GM19468 (cell line): ENCODE measurements around the gene PTPRK.
A peak's percentile ranks its signal among the peaks of the same experiment; 100 is the strongest.

Source experiments
- ATAC-seq: cut with Tn5 transposase; IDR thresholded peaks from one replicate; pipeline ENCODE4 v1.9.1; 2021; ENCODE audit warnings: mild to moderate bottlenecking, moderate library complexity, moderate number of reproducible peaks; ENCODE audit not compliant: unreplicated experiment; ENCODE audit errors: extremely low read depth

PTPRK gene

DNA sequence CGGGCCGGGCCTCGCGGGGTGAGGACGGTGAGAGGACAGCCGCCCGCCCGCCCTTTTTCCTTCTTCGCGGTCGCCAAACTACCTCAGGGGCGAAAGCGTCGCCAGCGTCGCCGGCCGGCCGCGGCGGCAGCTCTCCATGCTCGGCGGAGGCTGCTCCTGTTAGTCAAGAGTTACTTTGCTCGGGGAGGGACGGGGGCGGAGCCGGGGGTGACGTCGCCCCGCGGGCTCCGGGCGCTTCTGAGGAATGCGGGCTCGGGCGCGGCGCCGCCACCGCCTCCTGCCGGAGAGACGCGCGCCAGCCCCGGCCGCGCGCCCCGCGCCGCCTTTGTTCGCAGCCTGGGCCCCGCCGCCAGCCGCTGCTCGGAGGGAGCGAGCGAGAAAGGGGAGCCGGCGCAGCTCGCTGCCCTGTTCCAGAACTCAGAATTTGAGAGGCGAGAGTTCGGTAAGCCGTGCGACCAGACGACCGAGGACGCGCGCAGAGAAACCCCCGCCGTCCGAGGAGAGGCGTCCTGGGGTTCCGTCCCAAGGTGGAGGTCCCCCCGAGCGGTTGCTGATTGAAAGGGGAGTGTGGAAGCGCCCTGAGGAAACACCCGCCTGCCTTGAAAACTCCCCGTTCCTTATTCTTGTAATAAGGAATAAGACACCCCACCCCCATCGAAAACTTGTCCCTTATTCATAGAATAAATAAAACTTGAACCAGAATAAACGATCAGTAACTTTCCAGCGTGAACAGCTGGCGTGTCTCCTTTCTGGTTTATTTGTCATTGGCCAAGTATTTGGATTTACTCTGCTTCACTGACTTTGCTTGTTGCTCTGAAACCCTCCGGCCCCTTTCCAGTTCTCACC is at the start of gene PTPRK:
PTPRK (minus strand) TSS at position 164 of the 846 bp plus-strand sequence. CDS start 241 bp downstream, outside the sequence.
- ATAC-seq = peak; percentile 90

DNA sequence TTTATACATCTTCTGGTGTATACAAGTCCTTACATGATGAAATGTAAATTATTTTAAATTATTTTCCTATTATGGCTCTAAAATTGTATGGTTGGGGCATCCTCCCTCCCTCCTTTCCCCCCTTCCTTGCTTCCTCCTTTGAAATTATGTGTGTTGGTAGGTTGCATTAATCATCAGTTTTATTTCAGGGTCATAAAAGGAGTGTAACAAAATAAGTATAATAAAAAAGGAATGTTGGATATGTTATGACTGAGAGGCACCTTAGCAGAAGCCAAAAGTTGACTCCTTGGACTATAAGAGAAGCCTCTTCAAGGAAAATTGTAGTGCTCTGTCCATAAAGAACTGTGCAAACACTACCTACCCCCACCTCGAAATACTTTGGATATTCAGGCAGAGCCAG is 46.6 kb upstream of the PTPRK start:
- ATAC-seq = no peak

DNA sequence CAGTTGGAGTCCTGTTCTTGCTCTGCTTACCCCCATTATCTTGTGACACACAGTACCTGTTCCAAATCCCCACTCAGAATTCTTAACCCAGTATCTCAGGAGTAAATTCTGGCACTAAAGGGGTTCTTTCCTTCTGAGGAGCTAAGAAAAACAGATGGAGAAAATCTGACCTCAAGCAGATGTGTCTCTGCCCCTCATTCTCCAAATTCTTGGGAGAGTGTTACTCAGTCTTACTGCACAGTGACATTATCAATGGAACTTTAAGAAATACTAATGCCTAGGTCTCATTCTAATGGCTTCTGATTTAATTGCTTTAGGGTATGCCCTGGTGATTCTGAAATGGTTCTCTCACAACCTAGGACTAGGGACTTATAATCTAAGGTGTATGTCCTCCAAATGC is 40.6 kb upstream of the PTPRK start:
- no peak for ATAC-seq

GRCh38 chr6:128558924-128559323 is 38.5 kb upstream of the PTPRK start:
- no peak for ATAC-seq

DNA sequence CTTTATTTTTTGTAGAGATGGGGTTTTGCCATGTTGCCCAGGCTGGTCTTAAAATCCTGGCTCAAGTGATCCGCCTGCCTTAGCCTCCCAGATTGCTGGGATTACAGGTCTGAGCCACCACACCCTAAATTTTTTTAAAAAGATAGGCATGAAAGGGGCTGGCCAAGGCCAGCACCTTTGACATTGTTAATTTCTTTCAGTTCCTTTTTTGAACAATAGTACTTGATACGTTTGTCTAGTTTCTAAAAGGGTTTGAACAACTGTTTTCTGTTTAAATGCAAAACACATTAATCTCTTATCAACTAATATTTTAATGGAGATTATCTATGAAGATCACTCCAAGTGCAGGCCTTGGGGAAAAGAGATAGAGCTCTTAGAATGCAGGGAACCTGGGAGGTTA is 37.6 kb upstream of the PTPRK start:
- peak; percentile 46 for ATAC-seq

- ATAC-seq = no peak
Observed at GRCh38 chr6:128557081-128557480, 36.7 kb upstream of the PTPRK start.

GRCh38 chr6:128554302-128554701 is 33.9 kb upstream of the PTPRK start:
- ATAC-seq = no peak

DNA sequence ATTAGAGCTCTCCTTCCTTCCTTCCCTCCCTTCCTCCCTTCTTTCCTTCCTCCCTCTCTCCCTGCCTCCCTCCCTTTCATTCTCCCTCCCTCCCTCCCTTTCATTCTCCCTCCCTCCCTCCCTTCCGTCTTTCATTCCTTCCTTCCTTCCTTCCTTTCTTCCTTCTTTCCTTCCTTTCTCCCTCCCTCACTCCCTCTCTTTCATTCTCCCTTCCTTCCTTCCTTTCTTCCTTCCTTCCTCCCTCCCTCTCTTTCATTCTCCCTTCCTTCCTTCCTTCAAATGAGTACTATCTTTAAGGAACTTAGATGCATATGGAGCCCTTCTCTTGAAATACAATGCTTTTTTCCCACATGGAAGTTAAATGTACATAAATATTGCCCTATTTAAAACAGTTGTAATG is 20.9 kb upstream of the PTPRK start:
- ATAC-seq = no peak

DNA sequence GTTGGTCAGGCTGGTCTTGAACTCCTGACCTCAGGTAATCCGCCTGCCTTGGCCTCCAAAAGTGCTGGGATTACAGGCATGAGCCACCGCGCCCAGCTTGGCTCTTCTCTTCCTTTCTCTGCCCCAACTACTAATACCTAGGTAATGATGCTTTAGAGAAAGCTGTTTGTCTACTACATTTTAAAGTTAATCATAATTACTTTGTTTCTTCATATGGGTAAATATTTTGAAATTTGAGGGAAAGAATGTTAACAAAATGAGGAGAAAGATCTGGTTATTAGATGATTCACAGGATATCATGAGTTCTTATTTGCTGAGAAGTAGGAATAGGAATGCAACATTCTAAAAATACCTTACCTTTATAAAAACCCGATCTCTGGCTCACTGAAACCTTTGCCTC is 18.4 kb upstream of the PTPRK start:
- ATAC-seq = no peak

- no peak for ATAC-seq
Observed at GRCh38 chr6:128532827-128533226, 12.4 kb upstream of the PTPRK start.

GRCh38 chr6:128532136-128532535 is 11.7 kb upstream of the PTPRK start:
- ATAC-seq = no peak

GRCh38 chr6:128531696-128532095 is 11.3 kb upstream of the PTPRK start:
- ATAC-seq = no peak

DNA sequence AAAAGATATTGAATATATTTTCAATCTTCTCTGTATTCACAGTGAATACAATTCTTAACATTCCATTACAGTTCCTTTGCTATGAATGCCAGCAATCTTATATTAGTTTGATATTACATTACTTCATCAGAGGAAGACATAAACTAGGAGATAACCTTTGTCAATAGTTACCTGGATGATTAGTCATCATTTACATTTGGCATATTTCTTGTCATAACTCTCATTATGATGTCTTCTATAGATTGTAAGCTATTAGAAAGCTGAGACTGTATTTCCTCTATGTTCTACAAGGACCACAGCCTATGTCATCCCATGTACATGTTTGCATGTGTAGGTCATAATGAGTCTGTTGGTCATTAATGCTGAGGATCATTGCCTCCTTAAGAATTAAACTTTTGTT is 7.8 kb upstream of the PTPRK start:
- no peak for ATAC-seq

- ATAC-seq = no peak
Observed at GRCh38 chr6:128527375-128527774, 7.0 kb upstream of the PTPRK start.

DNA sequence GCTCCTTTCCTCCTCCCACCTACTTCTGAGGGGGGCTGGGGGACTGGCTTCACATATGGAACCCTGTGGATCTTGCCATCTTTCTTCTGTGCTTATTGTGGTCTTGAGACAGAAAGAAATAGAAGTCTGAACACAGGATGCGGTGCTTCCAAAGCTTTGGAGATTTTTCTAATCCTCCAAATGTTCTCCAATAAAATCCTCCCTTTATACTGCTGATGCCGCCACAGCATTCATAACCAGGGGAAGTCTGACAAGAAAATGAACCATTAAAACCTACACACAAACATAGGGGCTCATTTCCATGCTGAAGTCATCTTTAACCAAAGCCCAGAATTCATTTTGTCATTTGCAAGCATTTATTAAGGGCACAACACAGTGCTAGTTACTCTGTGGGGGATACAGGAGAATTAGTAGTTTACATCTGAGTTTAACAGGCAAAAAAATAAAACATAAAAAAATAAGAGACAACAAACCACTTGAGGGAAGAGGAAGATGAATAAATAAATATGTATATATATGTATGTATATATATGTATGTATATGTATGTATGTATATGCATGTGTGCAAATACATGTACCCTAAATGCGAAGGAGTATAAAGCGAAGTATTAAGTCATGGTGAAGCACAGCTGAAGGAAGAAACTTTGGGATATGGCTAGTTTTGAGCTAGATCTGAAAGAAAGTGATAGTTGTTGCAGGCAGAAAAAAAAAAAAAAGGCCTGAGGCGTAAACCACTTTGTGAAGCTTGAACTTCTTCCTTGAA is 5.9 kb upstream of the PTPRK start:
- no peak for ATAC-seq

GRCh38 chr6:128525406-128525805 is 5.0 kb upstream of the PTPRK start:
- no peak for ATAC-seq

DNA sequence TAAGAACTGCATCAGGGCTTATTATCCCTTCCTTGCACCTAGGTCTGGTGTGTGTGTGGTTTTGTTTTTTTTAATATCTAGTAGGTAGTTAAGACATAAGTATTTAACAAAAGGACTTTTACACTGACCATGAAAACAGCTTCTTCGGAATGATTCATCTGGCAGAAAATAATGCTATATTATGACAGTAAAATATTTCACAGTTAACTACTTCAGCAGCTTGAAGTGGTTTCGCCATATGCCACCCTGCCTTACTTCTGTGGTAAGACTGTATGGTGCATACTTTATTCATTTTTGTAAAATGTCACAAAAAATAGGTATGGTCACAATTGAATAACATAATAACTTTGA is 858 bp upstream of the PTPRK start:
- no peak for ATAC-seq

- peak; percentile 2 for ATAC-seq
Observed at GRCh38 chr6:128519931-128520435, 416 bp downstream of the PTPRK start.

GRCh38 chr6:128519132-128519930 is 1.1 kb downstream of the PTPRK start:
- ATAC-seq = no peak

- ATAC-seq = no peak
Observed at GRCh38 chr6:128518434-128519131, 1.8 kb downstream of the PTPRK start.
